ENCODE data around the gene FAIM. TPM values are rescaled to one million over a fixed set of nuclear protein-coding genes. Genes with fewer than 3 reads are reported as not detected.

Gene FAIM
- total RNA-seq, 5 donors from 2014 or later (not counting 1 experiment from before 2014, with no cell fraction given): 2.9 to 4.8 (median 3.0) TPM

- no peak overlapping the region for H3K27ac ChIP-seq (ENCODE audit: low read length)
- ATAC-seq (replicated peaks in 1 of 4) (no peak), DNase-seq (no peak)
- H3K27me3 Mint-ChIP-seq: no peaks in the 10 kb centered on the region
- H3K27me3 ChIP-seq (replicated peaks in 1 of 2; ENCODE audit: control insufficient read depth in 2 of 2, extremely low read depth in 1 of 2, insufficient read depth in 2 of 2, low read length in 1 of 2): no peaks in the 10 kb centered on the region
- ChIA-PET CTCF (interaction anchor here in 1 of 2 donors (0.6 to 1.6 kb wide), 2 partner anchors 326 to 327 kb away, joined by 3 to 7 read pairs; no protein-coding TSS in a partner anchor), POLR2A (interaction anchor here in 1 of 2 donors (0.6 kb wide), 1 partner anchor 325 kb away, joined by 3 read pairs; no protein-coding TSS in a partner anchor)
- H3K4me3 Mint-ChIP-seq: no peak overlapping the region
- H3K9me3 ChIP-seq: no peaks in the 10 kb centered on the region
- H3K36me3 ChIP-seq (ENCODE audit: control insufficient read depth in 2 of 2, extremely low read depth in 1 of 2, insufficient read depth in 1 of 2, low read length in 1 of 2): no peaks in the 10 kb centered on the region
- H3K27ac Mint-ChIP-seq: no peak overlapping the region
- H3K36me3 Mint-ChIP-seq: peaks cover 18% of the 10 kb centered on the region
- H3K9me3 Mint-ChIP-seq: peaks cover 0 to 3% (median 0%) of the 10 kb centered on the region in 3 donors
- peaks cover under 1 to 3% of the 10 kb centered on the region in 2 experiments for H3K4me1 ChIP-seq (ENCODE audit: control insufficient read depth in 1 of 2, extremely low read depth in 1 of 2, insufficient read depth in 2 of 2, low read length in 2 of 2)
- peaks cover 19 to 31% (median 23%) of the 10 kb centered on the region in 3 donors for H3K4me1 Mint-ChIP-seq
- H3K4me3 ChIP-seq (ENCODE audit: control insufficient read depth in 1 of 2, extremely low read depth in 1 of 2, low read length in 1 of 2): no peak overlapping the region
- 100% methylated on average over 2 of the region's 5 CpGs for WGBS (ENCODE audit: insufficient coverage)
Measured at GRCh38 chr3:138588445-138588844, 20.1 kb upstream of the FAIM start.

DNA sequence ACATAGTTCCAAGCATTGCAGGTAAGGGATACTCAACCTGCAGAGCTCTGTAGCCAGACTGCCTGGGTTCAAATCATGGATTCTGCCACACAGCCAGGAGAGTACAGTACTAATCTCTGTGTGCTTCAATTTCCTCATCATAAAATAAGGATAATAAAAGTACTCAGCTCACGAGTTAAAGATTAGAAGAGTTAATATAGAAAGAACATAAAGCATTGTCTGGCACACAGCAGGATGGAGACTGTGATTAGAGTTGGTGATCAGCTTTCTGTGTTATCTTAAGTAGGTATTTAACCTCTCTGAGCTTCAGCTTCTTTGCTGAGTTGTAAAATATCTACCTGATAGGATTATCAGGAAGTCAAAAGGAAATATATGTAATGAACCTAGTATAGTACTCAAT lies 17.2 kb upstream of the FAIM start:
- no peaks in the 10 kb centered on the region for H3K27me3 Mint-ChIP-seq
- no peak overlapping the region for H3K27ac Mint-ChIP-seq
- no peak overlapping the region for H3K4me3 ChIP-seq (ENCODE audit: control insufficient read depth in 1 of 2, extremely low read depth in 1 of 2, low read length in 1 of 2)
- H3K9me3 ChIP-seq: no peaks in the 10 kb centered on the region
- DNase-seq (no peak), ATAC-seq (replicated peaks in 1 of 4) (no peak)
- peaks cover 5 to 16% of the 10 kb centered on the region in 2 experiments for H3K4me1 ChIP-seq (ENCODE audit: control insufficient read depth in 1 of 2, extremely low read depth in 1 of 2, insufficient read depth in 2 of 2, low read length in 2 of 2)
- H3K4me1 Mint-ChIP-seq: peaks cover 13 to 24% (median 13%) of the 10 kb centered on the region in 3 donors
- POLR2A ChIA-PET: interaction anchor here in 1 of 2 donors (0.7 kb wide), 1 partner anchor 302 kb away, joined by 3 read pairs; no protein-coding TSS in a partner anchor
- WGBS (ENCODE audit: insufficient coverage): no CpG with 5 or more reads among the region's 1 CpG
- H3K27ac ChIP-seq (ENCODE audit: low read length): no peak overlapping the region
- H3K36me3 ChIP-seq (ENCODE audit: control insufficient read depth in 2 of 2, extremely low read depth in 1 of 2, insufficient read depth in 1 of 2, low read length in 1 of 2): no peaks in the 10 kb centered on the region
- H3K4me3 Mint-ChIP-seq: no peak overlapping the region
- H3K9me3 Mint-ChIP-seq: peaks cover 0 to 1% (median 0%) of the 10 kb centered on the region in 3 donors
- no peaks in the 10 kb centered on the region for H3K27me3 ChIP-seq (replicated peaks in 1 of 2; ENCODE audit: control insufficient read depth in 2 of 2, extremely low read depth in 1 of 2, insufficient read depth in 2 of 2, low read length in 1 of 2)
- CTCF ChIA-PET: interaction anchor here (0.7 to 6.3 kb wide), 3 partner anchors 323 to 332 kb away, joined by 3 to 127 read pairs (median 9); no protein-coding TSS in a partner anchor
- peaks cover 9% of the 10 kb centered on the region for H3K36me3 Mint-ChIP-seq

- 14% methylated on average over 10 of the region's 22 CpGs for WGBS (ENCODE audit: insufficient coverage)
- DNase-seq: peak in 3 of 35 experiments; percentile 8 to 27 (median 10)
- peak overlapping the region; percentile 94 for H3K27ac ChIP-seq (ENCODE audit: low read length)
- ChIA-PET CTCF (interaction anchor here (0.6 to 6.3 kb wide), 21 partner anchors 9 to 1732 kb away, joined by 3 to 127 read pairs (median 5); partner anchors contain the start of genes FAIM (in 1 of the 2), FOXL2 (in 1 of the 2) and FOXL2NB (in 1 of the 2)), POLR2A (interaction anchor here in 1 of 2 donors (0.7 kb wide), 1 partner anchor 121 kb away, joined by 3 read pairs; no protein-coding TSS in a partner anchor)
- Mint-ChIP-seq H3K4me3 (peak overlapping the region; percentile 86 to 96 (median 89)), H3K27me3 (no peaks in the 10 kb centered on the region), H3K27ac (peak overlapping the region; percentile 95 to 97), H3K4me1 (peaks cover 13 to 20% (median 13%) of the 10 kb centered on the region in 3 donors), H3K9me3 (no peaks in the 10 kb centered on the region), H3K36me3 (peaks cover 2% of the 10 kb centered on the region)
- ATAC-seq (replicated peaks in 1 of 4): peak in 2 of 4 experiments; percentile 0 to 1
- peaks cover 5 to 16% of the 10 kb centered on the region in 2 experiments for H3K4me1 ChIP-seq (ENCODE audit: control insufficient read depth in 1 of 2, extremely low read depth in 1 of 2, insufficient read depth in 2 of 2, low read length in 2 of 2)
- no peaks in the 10 kb centered on the region for H3K9me3 ChIP-seq
- no peaks in the 10 kb centered on the region for H3K27me3 ChIP-seq (replicated peaks in 1 of 2; ENCODE audit: control insufficient read depth in 2 of 2, extremely low read depth in 1 of 2, insufficient read depth in 2 of 2, low read length in 1 of 2)
- peak overlapping the region; percentile 85 to 86 for H3K4me3 ChIP-seq (ENCODE audit: control insufficient read depth in 1 of 2, extremely low read depth in 1 of 2, low read length in 1 of 2)
- H3K36me3 ChIP-seq (ENCODE audit: control insufficient read depth in 2 of 2, extremely low read depth in 1 of 2, insufficient read depth in 1 of 2, low read length in 1 of 2): no peaks in the 10 kb centered on the region
Measured at GRCh38 chr3:138593488-138594149, 15.0 kb upstream of the FAIM start.

DNA sequence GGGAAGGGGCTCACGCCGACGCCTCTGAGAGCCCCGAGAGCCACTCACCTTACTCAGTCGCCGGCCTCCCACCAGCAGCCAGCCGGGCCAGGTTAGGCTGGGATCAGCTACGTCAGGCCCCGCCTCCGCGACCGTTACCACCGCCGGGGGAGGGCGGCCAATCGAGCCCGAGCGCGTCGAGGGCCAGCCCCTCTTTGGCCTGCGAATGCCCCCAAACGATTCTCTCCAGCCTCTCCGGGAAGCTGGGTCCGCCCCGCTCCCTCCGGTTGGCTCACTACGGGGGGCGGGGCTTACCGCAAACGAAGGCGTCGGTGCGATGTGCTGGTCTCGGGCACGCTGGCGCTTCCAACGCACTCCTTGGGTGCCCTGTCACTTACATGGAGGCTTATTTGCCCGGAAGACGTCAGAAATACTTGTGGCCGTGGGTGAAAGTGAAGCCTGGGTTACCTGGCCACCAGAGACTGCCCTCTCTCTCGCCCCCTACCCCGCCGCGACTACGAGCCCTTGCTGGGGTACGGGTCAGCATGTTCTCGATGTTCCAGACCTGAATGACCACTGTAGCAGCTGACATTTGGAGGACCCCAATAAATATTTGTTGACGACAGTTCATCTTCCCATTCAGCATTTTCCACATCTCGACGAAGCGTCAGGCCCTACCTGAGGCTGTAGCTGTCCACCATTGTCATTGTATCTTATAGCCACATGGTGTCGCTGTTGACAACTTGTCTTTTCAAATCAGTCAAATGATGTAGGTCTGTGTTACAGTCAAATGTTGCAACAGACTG lies 14.2 kb upstream of the FAIM start, which contains the start of gene CEP70:
Gene CEP70, minus strand, starts transcription at position 111 of the 785 bp plus-strand sequence. CDS start 21,333 bp downstream, outside the sequence.
- Mint-ChIP-seq H3K4me3 (peak within 1 kb of the TSS; percentile 86 to 96 (median 89)), H3K27ac (peak within 1 kb of the TSS; percentile 95 to 97), H3K4me1 (peaks cover 13 to 20% (median 13%) of the 10 kb centered on the region in 3 donors), H3K27me3 (no peaks in the 10 kb centered on the region), H3K36me3 (peaks cover 2% of the 10 kb centered on the region), H3K9me3 (no peaks in the 10 kb centered on the region)
- CTCF ChIA-PET: interaction anchor here (0.5 to 6.3 kb wide), 33 partner anchors 9 to 1733 kb away, joined by 3 to 127 read pairs (median 4); partner anchors contain the start of genes FAIM (in 2 of the 2), FOXL2 (in 1 of the 2) and FOXL2NB (in 1 of the 2)
- H3K4me3 ChIP-seq (ENCODE audit: control insufficient read depth in 1 of 2, extremely low read depth in 1 of 2, low read length in 1 of 2): peak within 1 kb of the TSS; percentile 85 to 86
- peaks cover 5 to 16% of the 10 kb centered on the region in 2 experiments for H3K4me1 ChIP-seq (ENCODE audit: control insufficient read depth in 1 of 2, extremely low read depth in 1 of 2, insufficient read depth in 2 of 2, low read length in 2 of 2)
- DNase-seq (peak; percentile 75 to 94 (median 89)), ATAC-seq (replicated peaks in 1 of 4) (peak; percentile 92 to 96 (median 94))
- peak within 1 kb of the TSS; percentile 94 for H3K27ac ChIP-seq (ENCODE audit: low read length)
- POLR2A ChIA-PET: interaction anchor here in 1 of 2 donors (0.7 to 0.9 kb wide), 3 partner anchors 120 to 321 kb away, joined by 3 read pairs; no protein-coding TSS in a partner anchor
- 0% methylated on average over 52 of the region's 52 CpGs for WGBS (ENCODE audit: insufficient coverage)
- no peaks in the 10 kb centered on the region for H3K36me3 ChIP-seq (ENCODE audit: control insufficient read depth in 2 of 2, extremely low read depth in 1 of 2, insufficient read depth in 1 of 2, low read length in 1 of 2)
- no peaks in the 10 kb centered on the region for H3K27me3 ChIP-seq (replicated peaks in 1 of 2; ENCODE audit: control insufficient read depth in 2 of 2, extremely low read depth in 1 of 2, insufficient read depth in 2 of 2, low read length in 1 of 2)
- H3K9me3 ChIP-seq: no peaks in the 10 kb centered on the region

- CTCF ChIA-PET: interaction anchor here (0.5 to 6.3 kb wide), 32 partner anchors 8 to 788 kb away, joined by 3 to 127 read pairs (median 4); partner anchors contain the start of gene FAIM (in 2 of the 2)
- H3K9me3 ChIP-seq: no peaks in the 10 kb centered on the region
- DNase-seq: no peak
- Mint-ChIP-seq H3K4me3 (peak overlapping the region; percentile 86 to 96 (median 89)), H3K27me3 (no peaks in the 10 kb centered on the region), H3K36me3 (peaks cover 2% of the 10 kb centered on the region), H3K27ac (peak overlapping the region; percentile 95 to 97), H3K4me1 (peaks cover 13 to 19% (median 13%) of the 10 kb centered on the region in 3 donors), H3K9me3 (no peaks in the 10 kb centered on the region)
- H3K4me1 ChIP-seq (ENCODE audit: control insufficient read depth in 1 of 2, extremely low read depth in 1 of 2, insufficient read depth in 2 of 2, low read length in 2 of 2): peaks cover 5 to 16% of the 10 kb centered on the region in 2 experiments
- H3K4me3 ChIP-seq (ENCODE audit: control insufficient read depth in 1 of 2, extremely low read depth in 1 of 2, low read length in 1 of 2): peak overlapping the region; percentile 85 to 86
- peak overlapping the region; percentile 94 for H3K27ac ChIP-seq (ENCODE audit: low read length)
- H3K36me3 ChIP-seq (ENCODE audit: control insufficient read depth in 2 of 2, extremely low read depth in 1 of 2, insufficient read depth in 1 of 2, low read length in 1 of 2): no peaks in the 10 kb centered on the region
- POLR2A ChIA-PET: interaction anchor here in 1 of 2 donors (0.9 kb wide), 1 partner anchor 321 kb away, joined by 3 read pairs; no protein-coding TSS in a partner anchor
- no peak for ATAC-seq (replicated peaks in 1 of 4)
- 19% methylated on average over 3 of the region's 6 CpGs for WGBS (ENCODE audit: insufficient coverage)
- H3K27me3 ChIP-seq (replicated peaks in 1 of 2; ENCODE audit: control insufficient read depth in 2 of 2, extremely low read depth in 1 of 2, insufficient read depth in 2 of 2, low read length in 1 of 2): no peaks in the 10 kb centered on the region
Measured at GRCh38 chr3:138594935-138595610, 13.5 kb upstream of the FAIM start.

Data from T-cell (primary cell).